Activated T-cell treated with anti-CD3 and anti-CD28 coated beads, Interleukin-2, amount 50 U/mL, for 72 hours (primary cell): Measurements from ENCODE around the gene SUFU. TPM values are rescaled to one million over a fixed set of nuclear protein-coding genes. Genes with fewer than 3 reads are reported as not detected.

Experiments used
- ATAC-seq, 2 donors: fragments of 150-1000 bp; cut with Tn5 transposase; replicated peaks in 1 of 2; 2 replicates each; pipeline ENCODE4 v1.10.0; 2021; ENCODE audit warnings: moderate library complexity in 2 of 2, mild to moderate bottlenecking in 1 of 2
- DNase-seq, 2 donors: peaks; one replicate each; pipeline ENCODE4 v3.0.0; 2021 to 2022; ENCODE audit warnings: mixed read lengths in 1 of 2
- H3K27ac Mint-ChIP-seq: one replicate; pipeline ENCODE4 v1.8.0; 2022; ENCODE audit warnings: mild to moderate bottlenecking, moderate library complexity, mixed read lengths
- H3K27me3 Mint-ChIP-seq: one replicate; pipeline ENCODE4 v1.8.0; 2022; ENCODE audit warnings: low read depth, mixed read lengths
- H3K36me3 Mint-ChIP-seq, 2 donors: one replicate each; pipeline ENCODE4 v1.8.0; 2022; ENCODE audit warnings: mixed read lengths in 2 of 2, mild to moderate bottlenecking in 1 of 2; ENCODE audit not compliant: insufficient read depth in 2 of 2
- H3K4me1 Mint-ChIP-seq: one replicate; pipeline ENCODE4 v1.8.0; 2022; ENCODE audit warnings: low read depth, mixed read lengths
- H3K4me3 Mint-ChIP-seq, 2 donors: one replicate each; pipeline ENCODE4 v1.8.0; 2022; ENCODE audit warnings: mild to moderate bottlenecking in 2 of 2, mixed read lengths in 2 of 2, moderate library complexity in 2 of 2
- H3K9me3 Mint-ChIP-seq, 2 donors: one replicate each; pipeline ENCODE4 v1.8.0; 2022; ENCODE audit warnings: mixed read lengths in 2 of 2
- total RNA-seq, 2 donors: library from RNA; stranded (reverse); gene quantifications; one replicate each; pipeline ENCODE4 v1.2.3, GENCODE V29; 2022

Gene SUFU
- total RNA-seq, 2 donors from 2014 or later, result 9.1 to 9.2 TPM

- Mint-ChIP-seq H3K9me3 (no peaks in the 10 kb centered on the region), H3K4me3 (no peak overlapping the region), H3K4me1 (peaks cover 11% of the 10 kb centered on the region), H3K27ac (no peak overlapping the region), H3K27me3 (no peaks in the 10 kb centered on the region), H3K36me3 (peaks cover 0 to 2% of the 10 kb centered on the region in 2 donors)
- no peak for ATAC-seq
- no peak for DNase-seq
Measured at GRCh38 chr10:102602272-102603045, 98.7 kb downstream of the SUFU start.

GRCh38 chr10:102603946-102604345 is 100.2 kb downstream of the SUFU start:
- H3K36me3 Mint-ChIP-seq, result no peaks in the 10 kb centered on the region
- H3K27ac Mint-ChIP-seq, result no peak overlapping the region
- H3K27me3 Mint-ChIP-seq, result no peaks in the 10 kb centered on the region
- no peak overlapping the region for H3K4me3 Mint-ChIP-seq
- H3K9me3 Mint-ChIP-seq, result no peaks in the 10 kb centered on the region
- peaks cover 18% of the 10 kb centered on the region for H3K4me1 Mint-ChIP-seq
- DNase-seq (no peak), ATAC-seq (no peak)

DNA sequence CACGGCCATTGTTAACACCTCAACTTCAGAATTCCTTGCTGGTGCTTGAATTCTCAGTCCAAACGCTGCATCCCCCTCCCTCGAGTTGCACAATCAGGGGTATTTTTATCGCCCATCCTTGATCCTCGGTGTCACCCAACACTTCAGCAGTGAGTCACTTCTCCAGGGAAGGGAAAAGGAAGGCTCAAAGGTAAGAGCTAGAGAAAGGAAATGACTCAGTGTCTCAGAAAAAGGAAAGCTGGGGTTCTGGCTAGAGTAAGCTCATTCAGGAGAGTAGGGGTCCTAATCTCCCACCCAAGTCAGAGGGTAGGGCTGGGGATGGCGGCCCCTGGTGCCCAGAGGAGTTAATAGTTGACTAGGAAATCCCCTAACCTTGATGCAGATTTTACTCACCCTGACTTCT is 100.7 kb downstream of the SUFU start:
- Mint-ChIP-seq H3K4me3 (no peak overlapping the region), H3K9me3 (no peaks in the 10 kb centered on the region), H3K4me1 (peaks cover 18% of the 10 kb centered on the region), H3K27me3 (no peaks in the 10 kb centered on the region), H3K36me3 (no peaks in the 10 kb centered on the region), H3K27ac (no peak overlapping the region)
- ATAC-seq (no peak), DNase-seq (no peak)

DNA sequence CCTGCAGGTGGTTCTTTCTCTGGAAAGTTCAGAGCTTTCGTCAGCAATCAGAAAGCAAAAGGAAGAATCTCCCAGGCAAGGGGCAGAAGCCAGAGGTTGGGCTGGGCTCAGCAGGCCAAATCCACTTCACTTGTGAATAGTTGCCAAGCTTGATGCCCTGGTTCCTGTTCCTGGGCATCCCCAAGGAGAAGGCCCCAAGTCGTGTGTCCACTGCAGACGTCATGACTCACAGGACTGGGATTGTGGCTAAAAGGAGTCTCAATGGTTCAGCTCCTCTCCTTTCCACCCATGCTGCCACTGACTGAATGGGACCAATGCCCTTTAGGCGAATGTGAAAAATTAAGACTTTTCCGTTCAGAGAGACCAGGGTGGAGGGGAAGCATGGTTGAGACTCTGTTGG is 101.9 kb downstream of the SUFU start:
- Mint-ChIP-seq H3K4me1 (peaks cover 21% of the 10 kb centered on the region), H3K36me3 (no peaks in the 10 kb centered on the region), H3K27me3 (no peaks in the 10 kb centered on the region), H3K4me3 (no peak overlapping the region), H3K27ac (no peak overlapping the region), H3K9me3 (no peaks in the 10 kb centered on the region)
- DNase-seq, result no peak
- ATAC-seq, result no peak

DNA sequence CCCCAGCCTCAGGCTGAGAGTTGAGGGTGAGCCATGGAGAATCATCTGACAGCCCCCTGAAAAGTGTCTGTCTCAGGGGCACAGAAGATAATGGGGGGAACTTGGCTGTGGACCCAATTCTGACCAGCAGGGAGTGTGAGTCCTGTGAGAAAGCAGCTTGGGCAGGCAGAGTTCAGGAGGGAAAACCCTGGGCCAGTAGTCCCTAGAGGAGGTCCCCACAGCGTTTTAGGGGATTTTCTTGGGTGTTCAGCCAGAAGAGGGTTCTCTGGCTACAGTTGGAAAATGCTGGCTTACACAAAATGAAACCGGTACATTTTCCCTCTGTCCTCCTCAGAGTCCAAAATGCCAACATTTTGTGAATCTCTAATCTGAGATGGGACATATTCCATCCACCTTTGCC is 104.7 kb downstream of the SUFU start:
- ATAC-seq (no peak), DNase-seq (no peak)
- no peak overlapping the region for H3K4me3 Mint-ChIP-seq
- peaks cover 43% of the 10 kb centered on the region for H3K4me1 Mint-ChIP-seq
- no peaks in the 10 kb centered on the region for H3K9me3 Mint-ChIP-seq
- H3K27ac Mint-ChIP-seq, result no peak overlapping the region
- H3K36me3 Mint-ChIP-seq, result no peaks in the 10 kb centered on the region
- no peaks in the 10 kb centered on the region for H3K27me3 Mint-ChIP-seq

GRCh38 chr10:102610441-102610887 is 106.7 kb downstream of the SUFU start:
- H3K27ac Mint-ChIP-seq, result peak overlapping the region; percentile 70
- no peaks in the 10 kb centered on the region for H3K36me3 Mint-ChIP-seq
- no peaks in the 10 kb centered on the region for H3K27me3 Mint-ChIP-seq
- no peak for ATAC-seq
- H3K9me3 Mint-ChIP-seq, result no peaks in the 10 kb centered on the region
- DNase-seq, result no peak
- H3K4me1 Mint-ChIP-seq, result peaks cover 36% of the 10 kb centered on the region
- H3K4me3 Mint-ChIP-seq, result no peak overlapping the region

- Mint-ChIP-seq H3K27ac (no peak overlapping the region), H3K4me1 (peaks cover 36% of the 10 kb centered on the region), H3K27me3 (no peaks in the 10 kb centered on the region), H3K9me3 (no peaks in the 10 kb centered on the region), H3K4me3 (peak overlapping the region in 1 of 2 donors; percentile 21), H3K36me3 (no peaks in the 10 kb centered on the region)
- no peak for DNase-seq
- ATAC-seq, result peak in 1 of 2 donors; percentile 43
Measured at GRCh38 chr10:102611514-102612087, 107.8 kb downstream of the SUFU start.

DNA sequence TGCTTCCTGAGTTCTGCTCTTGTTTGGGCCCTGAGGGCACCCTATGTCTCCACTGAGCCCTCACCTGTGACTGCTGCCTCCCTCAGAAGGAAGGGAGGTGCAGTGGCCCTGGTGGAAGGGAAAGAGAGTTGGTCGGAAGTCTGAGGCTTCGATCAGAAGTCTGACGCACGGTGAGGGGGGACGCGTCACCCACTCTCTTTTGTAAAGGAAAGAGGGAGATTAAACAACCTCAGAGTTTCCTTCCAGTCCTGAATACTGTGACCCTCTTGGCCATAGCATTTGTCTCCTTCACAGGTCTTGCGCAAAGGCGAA is 109.1 kb downstream of the SUFU start:
- ATAC-seq, result peak; percentile 81 to 82
- peak overlapping the region; percentile 97 for H3K27ac Mint-ChIP-seq
- DNase-seq, result peak; percentile 51 to 57
- H3K27me3 Mint-ChIP-seq, result no peaks in the 10 kb centered on the region
- H3K4me1 Mint-ChIP-seq, result peaks cover 30% of the 10 kb centered on the region
- peak overlapping the region; percentile 53 to 59 for H3K4me3 Mint-ChIP-seq
- H3K9me3 Mint-ChIP-seq, result no peaks in the 10 kb centered on the region
- no peaks in the 10 kb centered on the region for H3K36me3 Mint-ChIP-seq

DNA sequence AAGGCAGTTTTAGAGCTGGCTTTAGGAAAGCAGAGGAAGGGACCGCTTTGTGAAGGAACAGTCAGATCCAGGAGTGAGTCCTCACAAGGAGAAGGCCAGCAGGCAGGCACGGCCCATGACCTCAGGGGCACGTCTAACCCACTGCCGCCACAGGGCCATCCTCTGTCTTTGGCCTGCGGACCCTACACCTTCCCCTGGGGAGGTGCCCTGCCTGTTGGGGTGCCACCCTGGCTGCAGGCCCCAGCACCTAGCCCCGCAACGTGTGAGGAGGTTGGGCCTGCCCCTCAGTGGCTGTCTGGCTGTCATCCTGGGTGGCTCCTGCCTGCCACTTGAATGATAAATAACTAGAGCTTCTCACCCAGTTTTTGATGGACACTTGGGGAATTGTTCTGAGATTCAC is 109.5 kb downstream of the SUFU start:
- Mint-ChIP-seq H3K4me3 (peak overlapping the region; percentile 53 to 59), H3K27me3 (no peaks in the 10 kb centered on the region), H3K36me3 (no peaks in the 10 kb centered on the region), H3K9me3 (no peaks in the 10 kb centered on the region), H3K4me1 (peaks cover 26% of the 10 kb centered on the region), H3K27ac (peak overlapping the region; percentile 97)
- ATAC-seq (peak; percentile 16 to 28), DNase-seq (no peak)

DNA sequence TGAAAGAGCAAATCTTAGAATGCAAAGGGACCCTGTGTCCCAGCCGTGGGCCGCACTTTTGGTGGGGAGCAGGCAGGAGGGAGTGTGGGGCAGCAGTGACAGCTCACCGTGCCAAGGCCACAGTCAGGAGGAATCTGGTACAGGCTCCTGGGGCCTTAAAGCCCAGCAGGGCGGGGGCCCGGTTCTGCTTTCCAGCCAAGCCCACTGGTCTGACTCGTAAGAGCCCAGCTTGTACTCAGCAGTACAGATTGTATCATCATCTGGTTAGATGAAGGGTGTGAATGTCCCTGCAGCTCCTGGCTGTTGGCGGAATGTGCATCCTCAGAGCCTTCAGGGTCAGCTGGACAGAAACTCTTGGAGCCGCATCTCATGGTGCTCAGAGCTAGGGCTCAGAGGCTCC is 110.0 kb downstream of the SUFU start:
- no peaks in the 10 kb centered on the region for H3K9me3 Mint-ChIP-seq

DNA sequence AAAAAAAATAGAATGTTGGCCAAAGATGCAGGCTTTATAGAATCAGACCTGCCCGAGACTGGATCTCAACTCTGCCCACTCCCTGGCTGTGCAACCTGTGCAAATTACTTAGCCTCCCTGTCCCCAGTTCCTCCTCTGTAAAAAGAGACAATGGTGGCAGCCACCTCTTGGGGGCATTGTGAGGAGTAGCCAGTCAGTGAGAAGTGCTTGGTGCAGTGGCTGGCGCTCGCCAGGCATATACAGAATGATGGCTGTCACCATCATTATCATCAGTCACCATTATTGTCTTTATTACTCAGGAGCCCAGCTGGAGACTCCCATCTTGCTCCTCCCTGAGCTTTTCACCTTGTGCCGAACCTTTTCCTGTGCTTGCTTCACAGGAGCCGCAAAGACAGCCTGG is 111.1 kb downstream of the SUFU start:
- H3K27me3 Mint-ChIP-seq, result no peaks in the 10 kb centered on the region

More for the DNA sequence above, 110.0 kb downstream of the SUFU start:
- Mint-ChIP-seq H3K4me1 (peaks cover 25% of the 10 kb centered on the region), H3K4me3 (no peak overlapping the region), H3K27me3 (no peaks in the 10 kb centered on the region), H3K27ac (no peak overlapping the region), H3K36me3 (no peaks in the 10 kb centered on the region)
- ATAC-seq (no peak), DNase-seq (no peak)

DNA sequence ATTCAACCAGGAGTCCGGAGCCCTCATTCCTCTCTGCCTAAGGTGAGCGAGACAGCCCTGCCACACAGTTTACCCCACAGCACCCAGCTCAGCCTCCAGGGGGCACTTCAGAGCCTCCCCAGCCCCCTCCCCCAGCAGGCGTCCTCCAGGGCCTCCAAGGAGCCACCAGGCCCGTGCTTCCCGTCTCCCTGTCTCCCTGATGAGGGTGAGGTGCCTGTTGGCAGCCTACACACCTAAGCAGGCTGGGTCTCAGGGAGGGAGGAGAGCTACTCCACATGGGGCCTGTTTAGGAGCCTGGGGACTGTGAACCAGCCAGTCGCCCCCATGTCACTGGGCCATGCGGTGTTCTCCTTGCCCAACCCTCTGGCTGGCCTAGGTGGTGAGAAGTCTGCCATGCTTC is 111.6 kb downstream of the SUFU start:
- Mint-ChIP-seq H3K27ac (no peak overlapping the region), H3K9me3 (no peaks in the 10 kb centered on the region), H3K4me1 (peaks cover 25% of the 10 kb centered on the region)

More for the DNA sequence above, 111.1 kb downstream of the SUFU start:
- Mint-ChIP-seq H3K27ac (no peak overlapping the region), H3K4me3 (no peak overlapping the region), H3K36me3 (no peaks in the 10 kb centered on the region), H3K9me3 (no peaks in the 10 kb centered on the region), H3K4me1 (peaks cover 25% of the 10 kb centered on the region)
- ATAC-seq (no peak), DNase-seq (no peak)

DNA sequence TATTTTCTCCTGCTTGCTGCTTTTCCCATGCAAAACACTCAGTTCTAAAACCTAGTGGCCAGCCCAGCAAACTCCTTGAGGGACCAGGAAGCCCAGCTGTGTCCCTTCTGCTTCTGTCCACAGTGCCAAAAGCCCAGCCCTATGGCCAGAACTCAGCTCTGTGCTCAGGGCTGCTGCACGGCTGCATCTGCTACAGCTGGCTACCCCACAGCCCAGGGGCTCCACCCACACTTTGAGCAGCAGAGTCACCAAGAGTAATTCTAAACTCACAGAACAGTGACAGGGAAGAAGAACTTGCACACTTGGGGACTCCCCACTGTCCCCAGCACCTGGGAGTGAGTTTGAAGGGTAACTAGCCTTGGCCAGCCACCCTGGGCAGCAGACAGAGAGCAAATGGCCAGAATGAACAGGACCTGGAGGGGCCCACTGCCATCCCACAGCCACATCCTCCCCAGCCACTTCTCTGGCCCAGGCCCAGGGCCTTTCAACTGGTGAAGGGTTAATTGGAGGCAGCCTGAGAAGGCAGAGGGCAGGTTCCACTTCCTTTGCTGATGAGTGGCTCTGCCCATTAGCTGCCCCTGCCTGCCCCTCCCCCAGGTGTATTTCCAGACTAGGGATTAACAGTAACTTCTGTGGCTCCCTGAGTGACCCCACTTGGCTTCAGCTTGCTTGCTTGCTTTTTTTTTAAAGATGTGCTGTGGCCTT is 112.4 kb downstream of the SUFU start:
- ATAC-seq (no peak), DNase-seq (no peak)
- H3K36me3 Mint-ChIP-seq, result no peaks in the 10 kb centered on the region
- H3K4me3 Mint-ChIP-seq, result no peak overlapping the region
- H3K4me1 Mint-ChIP-seq, result peaks cover 17% of the 10 kb centered on the region
- no peak overlapping the region for H3K27ac Mint-ChIP-seq
- H3K9me3 Mint-ChIP-seq, result no peaks in the 10 kb centered on the region
- no peaks in the 10 kb centered on the region for H3K27me3 Mint-ChIP-seq

More for the DNA sequence above, 111.6 kb downstream of the SUFU start:
- H3K4me3 Mint-ChIP-seq, result no peak overlapping the region
- ATAC-seq (no peak), DNase-seq (peak in 1 of 2 donors; percentile 36)
- no peaks in the 10 kb centered on the region for H3K36me3 Mint-ChIP-seq
- no peaks in the 10 kb centered on the region for H3K27me3 Mint-ChIP-seq
